H1 (cell line): Measurements from ENCODE around the gene C11orf71. TPM values are rescaled to one million over a fixed set of nuclear protein-coding genes. Genes with fewer than 3 reads are reported as not detected.

Source experiments
- CTCF ChIA-PET: fragments of 300-600 bp; sonication (Branson Sonifier 250); formaldehyde crosslinking; loops from one replicate; lab custom pipeline; 2021; ENCODE audit not compliant: partially characterized antibody; lab: Charles Lee
- POLR2A ChIA-PET: fragments of 300-600 bp; sonication (Branson Sonifier 250); formaldehyde crosslinking; loops from one replicate; lab custom pipeline; 2021; ENCODE audit warnings: inconsistent platforms; ENCODE audit not compliant: partially characterized antibody; lab: Charles Lee
- DNase-seq, 2 experiments: peaks; one replicate each; pipeline versions ENCODE4 v3.0.0 to v3.0.0-alpha.2; 2010 to 2022; ENCODE audit warnings: low spot score in 2 of 2, low read depth in 1 of 2, mixed read lengths in 1 of 2
- FAIRE-seq: peaks from 2 replicates; lab custom pipeline; 2011; peaks lifted over from hg19 to GRCh38; lab: Jason Lieb, UNC
- H2AFZ ChIP-seq: 2 replicates; pipeline ENCODE4 v1.8.1; 2012; ENCODE audit warnings: low read length, inconsistent platforms
- H2AK5ac ChIP-seq: 2 replicates; pipeline ENCODE4 v1.6.1; 2013; ENCODE audit warnings: low read depth, low read length
- H2BK120ac ChIP-seq: replicated peaks from 2 replicates; pipeline ENCODE3; 2013; ENCODE audit warnings: low read depth, low read length, inconsistent platforms
- H2BK12ac ChIP-seq: 2 replicates; pipeline ENCODE4 v1.6.1; 2013; ENCODE audit warnings: low read depth, low read length
- H2BK15ac ChIP-seq: 2 replicates; pipeline ENCODE4 v1.6.1; 2013; ENCODE audit warnings: low read length
- H2BK20ac ChIP-seq: 2 replicates; pipeline ENCODE4 v1.6.1; 2013; ENCODE audit warnings: low read length
- H2BK5ac ChIP-seq: 2 replicates; pipeline ENCODE4 v1.6.1; 2013; ENCODE audit warnings: low read depth, low read length
- H3K14ac ChIP-seq: 2 replicates; pipeline ENCODE4 v1.6.1; 2013; ENCODE audit warnings: inconsistent platforms; ENCODE audit not compliant: insufficient read length
- H3K18ac ChIP-seq: 2 replicates; pipeline ENCODE4 v1.6.1; 2013; ENCODE audit warnings: low read length; ENCODE audit errors: extremely low read depth
- H3K23ac ChIP-seq: 2 replicates; pipeline ENCODE4 v1.6.1; 2013; ENCODE audit warnings: inconsistent platforms; ENCODE audit not compliant: insufficient read length
- H3K23me2 ChIP-seq: 2 replicates; pipeline ENCODE4 v1.6.1; 2013; ENCODE audit warnings: low read depth, low read length
- H3K27ac ChIP-seq: 2 replicates; pipeline ENCODE4 v1.6.1; 2011; ENCODE audit warnings: low read depth, low read length, inconsistent platforms
- H3K27me3 ChIP-seq, 4 experiments: replicated peaks in 1 of 4; 1 replicate in 1 of 4; 2 replicates in 3 of 4; pipeline versions ENCODE4 v1.6.1 to v1.8.1; 2011 to 2013; ENCODE audit warnings: low read length in 3 of 4, mild to moderate bottlenecking in 3 of 4, inconsistent platforms in 2 of 4, mixed read lengths in 2 of 4, moderate library complexity in 1 of 4; ENCODE audit not compliant: control insufficient read depth in 3 of 4, insufficient read depth in 3 of 4; ENCODE audit errors: extremely low read depth in 1 of 4
- H3K36me3 ChIP-seq, 4 experiments: 2 replicates each; pipeline versions ENCODE4 v1.6.1 to v1.8.1; 2011 to 2013; ENCODE audit warnings: mild to moderate bottlenecking in 4 of 4, low read length in 3 of 4, moderate library complexity in 2 of 4, control low read depth in 1 of 4, inconsistent platforms in 1 of 4; ENCODE audit not compliant: insufficient read depth in 4 of 4, control insufficient read depth in 2 of 4
- H3K4ac ChIP-seq: replicated peaks from 2 replicates; pipeline ENCODE3; 2013; ENCODE audit warnings: low read length, low read depth, mixed read lengths, inconsistent platforms; ENCODE audit not compliant: insufficient read length
- H3K4me1 ChIP-seq, 4 experiments: replicated peaks in 1 of 4; 1 replicate in 1 of 4; 2 replicates in 3 of 4; pipeline versions ENCODE4 v1.6.1 to v1.8.1; 2011 to 2013; ENCODE audit warnings: low read length in 3 of 4, inconsistent platforms in 2 of 4, mixed read lengths in 1 of 4; ENCODE audit not compliant: insufficient read depth in 4 of 4, control insufficient read depth in 3 of 4
- H3K4me2 ChIP-seq, 2 experiments: 2 replicates each; pipeline versions ENCODE4 v1.6.1 to v1.8.1; 2011 to 2013; ENCODE audit warnings: low read depth in 2 of 2, low read length in 2 of 2, control low read depth in 1 of 2, inconsistent platforms in 1 of 2, mild to moderate bottlenecking in 1 of 2; ENCODE audit not compliant: insufficient read depth in 1 of 2
- H3K4me3 ChIP-seq, 4 experiments: fragments of 200-600, 300-600 bp in 1 of 4; sonication (generic), shearing (Covaris generic), sonication (Bioruptor Twin) in 1 of 4; 2 replicates each; pipeline versions ENCODE4 v1.5.1 to v1.8.1; 2011 to 2016; ENCODE audit warnings: low read length in 4 of 4, low read depth in 3 of 4, control low read depth in 2 of 4, inconsistent platforms in 2 of 4, mild to moderate bottlenecking in 2 of 4, mixed read lengths in 1 of 4, moderate library complexity in 1 of 4; ENCODE audit not compliant: insufficient read depth in 2 of 4; ENCODE audit errors: extremely low read depth in 1 of 4
- H3K56ac ChIP-seq: replicated peaks from 2 replicates; pipeline ENCODE3; 2013; ENCODE audit warnings: low read depth, mild to moderate bottlenecking, mixed read lengths, low read length, inconsistent platforms; ENCODE audit not compliant: insufficient read length
- H3K79me1 ChIP-seq: 2 replicates; pipeline ENCODE4 v1.6.1; 2013; ENCODE audit warnings: low read depth, low read length, control low read depth
- H3K79me2 ChIP-seq, 2 experiments: 2 replicates each; pipeline versions ENCODE4 v1.6.1 to v1.8.1; 2012 to 2013; ENCODE audit warnings: low read length in 2 of 2, mild to moderate bottlenecking in 2 of 2, inconsistent platforms in 1 of 2; ENCODE audit not compliant: insufficient read depth in 2 of 2, control insufficient read depth in 1 of 2
- H3K9ac ChIP-seq, 4 experiments: replicated peaks in 1 of 4; 1 replicate in 1 of 4; 2 replicates in 3 of 4; pipeline versions ENCODE4 v1.6.1 to v1.8.1; 2011 to 2013; ENCODE audit warnings: low read depth in 3 of 4, low read length in 3 of 4, control low read depth in 2 of 4, mild to moderate bottlenecking in 2 of 4, moderate library complexity in 2 of 4, inconsistent platforms in 1 of 4; ENCODE audit errors: extremely low read depth in 1 of 4
- H3K9me3 ChIP-seq, 2 experiments: 2 replicates each; pipeline versions ENCODE4 v1.6.1 to v1.8.1; 2012 to 2013; ENCODE audit warnings: mild to moderate bottlenecking in 2 of 2, moderate library complexity in 2 of 2, control low read depth in 1 of 2, inconsistent platforms in 1 of 2, low read depth in 1 of 2, low read length in 1 of 2, mixed read lengths in 1 of 2; ENCODE audit not compliant: insufficient read depth in 2 of 2
- H4K20me1 ChIP-seq, 2 experiments: replicated peaks in 1 of 2; 2 replicates each; pipeline versions ENCODE3 to v1.8.1; 2011 to 2013; ENCODE audit warnings: inconsistent platforms in 2 of 2, low read length in 2 of 2, mild to moderate bottlenecking in 1 of 2; ENCODE audit not compliant: insufficient read depth in 2 of 2, control insufficient read depth in 1 of 2
- H4K5ac ChIP-seq: 2 replicates; pipeline ENCODE4 v1.6.1; 2013; ENCODE audit warnings: low read length, low read depth, mixed read lengths, inconsistent platforms; ENCODE audit not compliant: insufficient read length
- H4K8ac ChIP-seq: 2 replicates; pipeline ENCODE4 v1.8.0; 2013; ENCODE audit warnings: mild to moderate bottlenecking, moderate library complexity, low read length, inconsistent platforms; ENCODE audit not compliant: insufficient read depth; ENCODE audit errors: extremely low read depth
- H4K91ac ChIP-seq: replicated peaks from 2 replicates; pipeline ENCODE3; 2013; ENCODE audit warnings: low read length, mixed read lengths, inconsistent platforms; ENCODE audit not compliant: insufficient read length
- EGR1 ChIP-seq: IDR thresholded peaks from 2 replicates; pipeline ENCODE4 v1.6.1; 2011; ENCODE audit warnings: low read depth, low read length, borderline replicate concordance
- ZNF274 ChIP-seq: IDR thresholded peaks from 2 replicates; pipeline ENCODE4 v1.7.0; 2012; ENCODE audit warnings: low read length, borderline replicate concordance; ENCODE audit errors: extremely low read depth
- WGBS, 2 experiments: shearing (Covaris generic) in 1 of 2; methylation state at CpG; one replicate each; pipeline versions ENCODE4 v1.1.6 to v1.1.7; 2013 to 2015; ENCODE audit warnings: low lambda C conversion rate in 2 of 2, mixed read lengths in 2 of 2, inconsistent platforms in 1 of 2, low coverage in 1 of 2, missing lambda C conversion rate in 1 of 2; ENCODE audit not compliant: insufficient replicate concordance in 2 of 2, insufficient coverage in 1 of 2, insufficient read length in 1 of 2; ENCODE audit errors: extremely low coverage in 1 of 2, missing lambda C conversion rate in 1 of 2; 5-methylcytosine and 5-hydroxymethylcytosine counted together
- polyA plus RNA-seq, 7 experiments: library from polyadenylated mRNA; depleted of rRNA in 3 of 7; stranded (reverse) in 5 of 7; unstranded in 2 of 7; fragments of >200 nt in 5 of 7; fragments of 200-250 nt in 2 of 7; gene quantifications; 1 replicate in 5 of 7; 2 replicates in 1 of 7; 4 replicates in 1 of 7; pipeline versions ENCODE4 v1.2.1 to v1.2.3, GENCODE V29; 2011 to 2013; ENCODE audit warnings: missing spikeins in 2 of 7, mixed read lengths in 2 of 7
- total RNA-seq: library from RNA; stranded (reverse); fragmentation: NEBNext Ultra II Directional; extraction: Animal tissue kit (Norgen Biotek cat#: 25700); gene quantifications from 2 replicates; pipeline ENCODE4 v1.2.1, GENCODE V29; 2021
- TF ChIP-seq, protein P1 (sequence below): IDR thresholded peaks from 2 replicates; pipeline ENCODE4 v1.6.1; 2012; ENCODE audit warnings: inconsistent platforms

Gene C11orf71
- total and polyA plus RNA-seq, 2 of the 8 experiments (the other 6 are each of a cell fraction or from before 2014, with no cell fraction given), result 5.4 to 8.7 TPM

DNA sequence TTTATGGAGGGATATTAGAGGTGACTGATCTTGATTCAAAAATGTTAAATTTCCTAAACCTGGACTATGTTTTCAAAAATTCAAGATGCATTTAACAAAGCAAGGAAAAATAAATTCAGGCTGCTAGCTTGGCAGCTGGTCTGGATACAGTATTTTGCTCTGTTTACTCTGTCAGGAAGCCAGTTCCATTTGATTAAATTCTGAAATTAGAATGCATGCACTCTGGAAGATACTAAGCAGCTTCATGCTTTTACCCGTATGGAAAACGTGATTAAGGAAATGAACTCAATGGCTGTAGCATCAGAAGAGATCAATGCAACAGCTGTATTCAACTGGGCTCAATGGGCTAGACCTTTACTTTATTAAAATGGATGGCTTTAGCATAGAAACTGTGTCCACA lies 14.2 kb downstream of the C11orf71 start:
- Histone ChIP-seq H2AK5ac (no peak overlapping the region), H3K4me3 (no peak overlapping the region), H4K5ac (no peak overlapping the region), H3K9me3 (no peaks in the 10 kb centered on the region), H3K14ac (no peak overlapping the region), H3K36me3 (no peaks in the 10 kb centered on the region), H2BK20ac (no peak overlapping the region), H3K27ac (no peak overlapping the region), H2BK15ac (no peak overlapping the region), H2BK120ac (no peak overlapping the region), H3K23ac (no peak overlapping the region), H3K4me2 (no peak overlapping the region), H3K18ac (no peak overlapping the region), H4K8ac (no peak overlapping the region), H3K4ac (no peak overlapping the region), H3K9ac (no peak overlapping the region), H2AFZ (no peak overlapping the region), H3K79me1 (no peaks in the 10 kb centered on the region), H3K27me3 (no peaks in the 10 kb centered on the region), H3K56ac (no peak overlapping the region), H2BK5ac (no peak overlapping the region), H4K91ac (no peak overlapping the region), H2BK12ac (no peak overlapping the region), H3K4me1 (no peaks in the 10 kb centered on the region), H4K20me1 (no peaks in the 10 kb centered on the region), H3K79me2 (no peaks in the 10 kb centered on the region), H3K23me2 (no peaks in the 10 kb centered on the region)
- no peak for FAIRE-seq
- no peak for DNase-seq
- CTCF ChIA-PET, result interaction anchor here (0.7 to 3.8 kb wide), 4 partner anchors 10 to 1148 kb away, joined by 3 to 14 read pairs (median 4); no protein-coding TSS in a partner anchor
- POLR2A ChIA-PET, result no interaction called here
- 85% methylated on average over 2 of the region's 2 CpGs; no CpG with 5 or more reads in 1 of the 2 experiments for WGBS, 2 experiments
- TF ChIP-seq, protein P1, sequence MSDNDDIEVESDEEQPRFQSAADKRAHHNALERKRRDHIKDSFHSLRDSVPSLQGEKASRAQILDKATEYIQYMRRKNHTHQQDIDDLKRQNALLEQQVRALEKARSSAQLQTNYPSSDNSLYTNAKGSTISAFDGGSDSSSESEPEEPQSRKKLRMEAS, result no peak
- TF ChIP-seq ZNF274, result no peak
- no peak for TF ChIP-seq EGR1
